AG09319 (cell line): ENCODE results near the gene KRTAP10-6.
"Not testable (repeated sequence)": the region's sequence is repeated elsewhere in the genome, so short reads cannot be mapped to it uniquely, and the experiment has no call there.

Experiments
- DNase-seq: peaks from one replicate; pipeline ENCODE4 v3.0.0-alpha.2; 2010; ENCODE audit warnings: low read depth; ENCODE audit errors: extremely low read depth
- TF ChIP-seq, protein P1 (sequence below): IDR thresholded peaks from 2 replicates; pipeline ENCODE4 v1.5.1; 2011; ENCODE audit warnings: low read depth, mild to moderate bottlenecking, inconsistent platforms, low read length, moderate library complexity

The KRTAP10-6 gene

DNA sequence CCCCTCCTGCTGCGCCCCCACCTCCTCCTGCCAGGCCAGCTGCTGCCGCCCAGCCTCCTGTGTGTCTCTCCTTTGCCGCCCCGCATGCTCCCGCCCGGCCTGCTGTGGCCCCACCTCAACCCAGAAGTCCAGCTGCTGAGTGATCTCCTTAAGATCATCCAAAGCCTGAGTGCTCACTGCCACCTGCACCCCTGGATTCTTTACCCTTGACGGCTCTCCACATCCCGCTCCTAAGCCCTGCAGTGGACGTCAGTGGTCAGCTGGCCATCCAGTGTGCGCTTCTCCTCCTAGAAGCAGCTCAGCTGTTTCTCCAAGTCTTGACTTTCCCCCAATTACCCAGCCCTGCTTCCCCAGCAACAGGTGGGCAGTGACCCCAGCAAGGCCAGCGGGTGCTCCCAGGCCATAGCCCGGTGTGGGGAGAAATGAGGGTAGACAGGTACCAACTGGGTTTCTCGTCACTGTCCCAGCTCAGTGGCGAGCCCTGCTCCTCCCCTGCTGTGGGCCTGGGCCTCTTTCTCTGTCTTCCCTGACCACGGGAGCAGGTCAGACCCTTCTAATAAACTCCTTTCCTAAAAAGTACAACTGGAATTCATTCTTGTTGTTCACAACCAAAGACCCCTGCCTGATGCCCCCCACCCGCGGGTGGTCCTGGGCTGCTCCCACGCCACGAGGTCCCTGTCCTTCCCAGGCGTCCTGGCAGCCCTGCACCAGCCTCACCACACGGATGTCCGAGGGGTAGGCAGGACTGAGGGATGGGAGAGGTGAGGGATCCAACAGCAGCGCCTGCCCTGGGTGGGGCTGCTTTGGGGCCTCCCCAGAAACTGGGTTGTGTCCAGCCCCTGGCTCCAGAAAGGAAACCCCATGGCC is 9.5 kb upstream of the KRTAP10-6 start:
- TF ChIP-seq, protein P1, sequence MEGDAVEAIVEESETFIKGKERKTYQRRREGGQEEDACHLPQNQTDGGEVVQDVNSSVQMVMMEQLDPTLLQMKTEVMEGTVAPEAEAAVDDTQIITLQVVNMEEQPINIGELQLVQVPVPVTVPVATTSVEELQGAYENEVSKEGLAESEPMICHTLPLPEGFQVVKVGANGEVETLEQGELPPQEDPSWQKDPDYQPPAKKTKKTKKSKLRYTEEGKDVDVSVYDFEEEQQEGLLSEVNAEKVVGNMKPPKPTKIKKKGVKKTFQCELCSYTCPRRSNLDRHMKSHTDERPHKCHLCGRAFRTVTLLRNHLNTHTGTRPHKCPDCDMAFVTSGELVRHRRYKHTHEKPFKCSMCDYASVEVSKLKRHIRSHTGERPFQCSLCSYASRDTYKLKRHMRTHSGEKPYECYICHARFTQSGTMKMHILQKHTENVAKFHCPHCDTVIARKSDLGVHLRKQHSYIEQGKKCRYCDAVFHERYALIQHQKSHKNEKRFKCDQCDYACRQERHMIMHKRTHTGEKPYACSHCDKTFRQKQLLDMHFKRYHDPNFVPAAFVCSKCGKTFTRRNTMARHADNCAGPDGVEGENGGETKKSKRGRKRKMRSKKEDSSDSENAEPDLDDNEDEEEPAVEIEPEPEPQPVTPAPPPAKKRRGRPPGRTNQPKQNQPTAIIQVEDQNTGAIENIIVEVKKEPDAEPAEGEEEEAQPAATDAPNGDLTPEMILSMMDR = no peak
- DNase-seq = no peak

DNA sequence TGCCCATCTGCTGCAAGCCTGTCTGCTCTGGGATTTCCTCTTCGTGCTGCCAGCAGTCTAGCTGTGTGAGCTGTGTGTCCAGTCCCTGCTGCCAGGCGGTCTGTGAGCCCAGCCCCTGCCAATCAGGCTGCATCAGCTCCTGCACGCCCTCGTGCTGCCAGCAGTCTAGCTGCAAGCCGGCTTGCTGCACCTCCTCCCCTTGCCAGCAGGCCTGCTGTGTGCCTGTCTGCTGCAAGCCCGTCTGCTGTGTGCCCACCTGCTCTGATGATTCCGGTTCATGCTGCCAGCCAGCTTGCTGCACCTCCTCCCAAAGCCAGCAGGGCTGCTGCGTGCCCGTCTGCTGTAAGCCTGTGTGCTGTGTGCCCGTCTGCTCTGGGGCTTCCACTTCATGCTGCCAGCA is 8.8 kb upstream of the KRTAP10-6 start:
- DNase-seq = not testable (repeated sequence)

DNA sequence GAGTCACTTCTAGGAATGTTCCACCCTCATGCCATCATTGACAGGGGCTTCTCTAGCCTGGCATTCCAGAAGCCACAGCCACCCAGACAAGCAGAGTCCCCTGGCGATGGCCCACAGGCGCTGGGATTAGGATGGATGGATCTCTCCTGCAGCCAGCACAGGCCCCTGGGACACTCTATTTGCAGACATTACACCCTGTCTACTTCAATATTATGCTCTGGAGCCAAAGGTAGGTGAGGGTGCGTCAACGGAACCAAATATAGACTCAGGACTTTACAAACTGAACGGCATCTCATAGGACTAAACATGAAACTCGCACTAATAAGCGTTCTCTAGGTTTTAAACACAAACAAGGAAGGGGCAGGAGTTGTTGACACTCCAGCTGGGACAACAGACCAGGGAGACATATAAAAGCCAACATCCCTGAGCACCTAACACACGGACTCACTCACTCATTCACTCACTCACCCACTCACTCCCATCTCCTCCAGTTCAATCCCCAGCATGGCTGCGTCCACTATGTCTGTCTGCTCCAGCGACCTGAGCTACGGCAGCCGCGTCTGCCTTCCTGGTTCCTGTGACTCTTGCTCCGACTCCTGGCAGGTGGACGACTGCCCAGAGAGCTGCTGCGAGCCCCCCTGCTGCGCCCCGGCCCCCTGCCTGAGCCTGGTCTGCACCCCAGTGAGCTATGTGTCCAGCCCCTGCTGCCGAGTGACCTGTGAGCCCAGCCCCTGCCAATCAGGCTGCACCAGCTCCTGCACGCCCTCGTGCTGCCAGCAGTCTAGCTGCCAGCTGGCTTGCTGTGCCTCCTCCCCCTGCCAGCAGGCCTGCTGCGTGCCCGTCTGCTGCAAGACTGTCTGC is 8.0 kb upstream of the KRTAP10-6 start, which contains the start of gene KRTAP10-7:
KRTAP10-7 (plus strand) TSS at position 480 of the 861 bp plus-strand sequence; CDS start at position 505, 25 bp downstream.
- DNase-seq = not testable (repeated sequence)

DNA sequence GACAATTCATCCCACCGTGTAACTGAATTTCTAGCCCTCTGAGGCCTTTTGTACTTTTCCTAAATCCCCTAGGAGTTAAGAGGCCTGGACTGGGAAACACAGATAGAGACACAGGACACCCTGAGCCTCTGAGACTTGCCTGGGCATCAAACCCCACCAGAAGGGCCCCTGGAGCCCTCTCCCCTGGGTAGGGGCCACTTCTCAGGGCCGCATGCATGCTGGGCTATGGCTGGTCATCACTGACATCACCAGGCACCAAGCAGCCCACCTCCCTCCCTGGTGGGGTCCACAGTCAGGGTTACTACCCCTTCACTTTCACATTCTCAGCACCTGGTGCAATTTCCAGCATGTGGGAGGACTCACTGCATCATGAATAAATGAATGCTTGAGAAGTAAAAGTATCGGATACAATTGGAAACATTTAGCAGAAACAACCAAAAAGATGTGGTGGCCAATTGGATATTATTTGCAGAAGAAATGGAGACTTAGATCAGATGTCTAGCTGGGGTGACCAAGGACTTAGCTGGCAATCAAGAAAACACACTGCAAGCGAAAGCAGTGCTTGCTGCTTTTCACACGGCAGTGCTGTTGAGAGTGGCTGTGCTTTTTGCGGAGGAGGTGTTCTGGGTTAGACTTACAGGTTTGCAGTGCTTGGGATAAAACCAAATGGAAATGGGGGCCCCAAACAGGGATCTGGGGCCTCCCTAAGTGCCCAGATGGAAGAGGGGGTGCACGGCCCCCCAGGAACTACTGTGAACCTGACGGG is 7.1 kb upstream of the KRTAP10-6 start:
- TF ChIP-seq, protein P1 = no peak
- DNase-seq = no peak

DNA sequence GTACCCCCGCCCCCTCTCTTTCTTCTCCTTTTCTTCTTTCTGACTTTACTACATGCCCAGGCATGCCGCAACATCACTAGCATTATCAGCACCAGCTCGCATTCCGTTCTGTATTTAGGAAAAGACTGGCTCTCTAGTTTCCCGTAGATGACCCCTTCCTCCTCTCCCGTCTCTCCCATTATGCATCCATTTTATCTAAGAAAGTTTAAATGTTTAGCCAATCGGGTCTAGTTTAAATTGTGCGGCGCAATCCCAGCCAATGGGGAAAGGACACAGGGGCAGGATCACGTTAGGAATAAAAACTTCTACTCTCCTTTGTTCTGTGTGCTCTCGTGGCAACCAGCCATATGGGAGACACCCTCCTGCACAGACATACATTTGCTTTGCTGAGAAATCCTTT is 5.8 kb upstream of the KRTAP10-6 start:
- no peak for DNase-seq
- TF ChIP-seq, protein P1 = no peak

DNA sequence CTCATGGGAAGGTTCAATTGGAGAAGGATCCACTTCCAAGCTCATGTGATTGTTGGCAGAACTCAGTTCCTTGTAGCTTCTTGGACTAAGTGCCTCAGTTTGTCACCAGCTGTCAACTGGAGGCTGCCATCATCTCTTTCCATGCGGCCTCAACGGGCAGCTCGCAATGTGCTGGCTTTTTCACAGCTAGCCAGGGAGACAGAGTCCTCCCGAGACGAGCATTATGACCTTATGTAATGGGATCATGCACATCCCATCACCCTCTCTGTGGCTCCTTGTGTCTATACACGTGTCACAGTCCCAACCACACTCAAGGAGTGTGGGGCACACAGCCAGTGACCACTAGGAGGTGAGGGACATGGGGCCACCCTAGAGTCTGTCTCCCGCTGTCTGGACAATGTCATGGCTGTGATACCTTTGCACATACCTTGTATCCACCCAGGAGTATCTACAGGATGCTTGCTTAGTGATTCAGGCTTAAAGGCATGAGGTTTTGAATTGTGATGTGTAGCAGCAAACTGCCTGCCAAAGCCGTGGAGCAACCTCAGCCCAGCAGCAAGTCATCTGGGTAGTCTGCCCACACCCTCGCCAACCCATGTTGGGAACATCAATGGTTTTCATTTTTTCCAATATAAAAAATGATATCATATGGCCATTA is 3.9 kb upstream of the KRTAP10-6 start:
- DNase-seq = no peak
- TF ChIP-seq, protein P1 = no peak

DNA sequence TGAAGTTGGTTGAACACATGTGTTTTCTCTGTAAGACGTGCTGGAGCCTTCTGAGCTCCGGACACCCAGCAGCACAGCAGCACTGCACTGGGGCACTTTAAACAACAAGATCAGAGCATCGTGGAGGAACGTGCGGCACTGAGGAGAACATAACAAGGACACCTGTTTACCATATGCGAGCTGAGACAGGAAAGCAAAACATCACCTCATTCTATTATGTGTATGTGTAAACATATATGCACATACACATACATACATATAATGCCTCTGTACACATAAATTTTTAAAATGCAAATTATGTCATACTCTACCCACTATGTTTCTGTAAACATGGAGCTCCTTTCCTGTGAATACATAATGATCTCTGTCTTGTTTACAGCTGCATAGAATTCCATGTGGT is 3.2 kb upstream of the KRTAP10-6 start:
- DNase-seq = no peak

More for the DNA sequence above, 3.2 kb upstream of the KRTAP10-6 start:
- TF ChIP-seq, protein P1 = no peak
